Kidney (tissue), 14 donors: ENCODE data around the gene MFSD2B. TPM values are rescaled to one million over a fixed set of nuclear protein-coding genes. Genes with fewer than 3 reads are reported as not detected.
A peak's percentile ranks its signal among the peaks of the same experiment; 100 is the strongest.

Experiments used
- DNase-seq, 5 donors: peaks; one replicate each; pipeline ENCODE4 v3.0.0-alpha.2; 2013 to 2020
- FAIRE-seq: peaks from 2 replicates; lab custom pipeline; 2012; peaks lifted over from hg19 to GRCh38; lab: Jason Lieb, UNC
- H3K27ac ChIP-seq, 2 donors: one replicate each; pipeline ENCODE4 v1.7.0; 2013; ENCODE audit warnings: low read depth in 2 of 2, low read length in 2 of 2, inconsistent platforms in 1 of 2
- H3K27me3 ChIP-seq: one replicate; pipeline ENCODE4 v1.7.1; 2013; ENCODE audit warnings: low read length, inconsistent platforms; ENCODE audit not compliant: control insufficient read depth, insufficient read depth
- H3K36me3 ChIP-seq, 3 donors: one replicate each; pipeline versions ENCODE4 v1.7.0 to v1.7.1; 2013; ENCODE audit warnings: low read length in 3 of 3, control low read depth in 1 of 3, inconsistent platforms in 1 of 3; ENCODE audit not compliant: insufficient read depth in 3 of 3, control insufficient read depth in 2 of 3
- H3K4me1 ChIP-seq, 3 donors: one replicate each; pipeline versions ENCODE4 v1.7.0 to v1.7.1; 2013; ENCODE audit warnings: low read length in 3 of 3, inconsistent platforms in 1 of 3, low read depth in 1 of 3; ENCODE audit not compliant: control insufficient read depth in 2 of 3, insufficient read depth in 2 of 3
- H3K4me3 ChIP-seq, 3 donors: one replicate each; pipeline versions ENCODE4 v1.7.0 to v1.8.1; 2013; ENCODE audit warnings: low read length in 3 of 3, control low read depth in 1 of 3, inconsistent platforms in 1 of 3
- H3K9ac ChIP-seq, 3 donors: one replicate each; pipeline versions ENCODE4 v1.7.0 to v1.7.1; 2013; ENCODE audit warnings: low read length in 3 of 3, control low read depth in 1 of 3, inconsistent platforms in 1 of 3
- H3K9me3 ChIP-seq, 3 donors: one replicate each; pipeline versions ENCODE4 v1.7.0 to v1.7.1; 2013; ENCODE audit warnings: low read length in 3 of 3, control low read depth in 1 of 3, inconsistent platforms in 1 of 3; ENCODE audit not compliant: control insufficient read depth in 2 of 3, insufficient read depth in 1 of 3
- intact Hi-C: fragments of 100-400 bp; cut with DNase I; formaldehyde crosslinking; loops from one replicate; pipeline ENCODE4 v1.11.1; 2022
- polyA plus RNA-seq: library from polyadenylated mRNA; stranded (reverse); fragments of 350-450 nt; fragmentation: Illumina TruSeq; extraction: RNeasy Lipid Tissue Mini Kit (QIAGEN cat#74804); gene quantifications from one replicate; pipeline ENCODE4 v1.2.3, GENCODE V29; 2014; ENCODE audit warnings: low read depth, low replicate concordance; ENCODE audit not compliant: insufficient read depth
- total RNA-seq: library from RNA; stranded (reverse); fragmentation: NEBNext Ultra II Directional; extraction: Animal tissue kit (Norgen Biotek cat#: 25700); gene quantifications from one replicate; pipeline ENCODE4 v1.2.1, GENCODE V29; 2021
- TF ChIP-seq, protein P1 (sequence below): IDR thresholded peaks from 3 replicates; pipeline ENCODE4 v1.5.1; 2012; ENCODE audit warnings: mild to moderate bottlenecking, moderate library complexity, borderline replicate concordance; ENCODE audit not compliant: insufficient read depth; ENCODE audit errors: extremely low read depth
- donor health status: control.
- donor health status: control.
- donor health status: control.
- donor health status: control.
- donor health status: control.
- donor health status: DM: yes; HTN: yes; CAD: no.
- donor health status: Normal renal cell carcinoma (clear cell type).

MFSD2B gene
- total and polyA plus RNA-seq, 2 donors from 2014 or later: 0.54 TPM; not detected in 1

DNA sequence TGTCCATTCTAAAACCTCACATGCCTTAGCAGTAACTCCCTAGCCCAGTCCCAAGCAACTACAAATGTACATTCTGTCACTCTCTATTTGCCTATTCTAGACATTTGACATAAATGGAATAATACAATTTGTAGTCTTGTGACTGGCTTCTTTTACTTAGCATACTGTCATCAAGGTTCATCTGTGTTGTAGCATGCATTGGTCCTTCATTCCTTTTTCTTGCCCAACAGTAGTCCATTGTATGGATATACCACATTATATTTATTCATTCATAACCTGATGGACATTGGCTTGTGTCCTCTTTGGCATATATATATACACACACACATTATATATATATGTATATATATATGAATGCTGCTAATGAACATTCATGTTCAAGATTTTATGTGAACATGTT, 2.2 kb upstream of the MFSD2B start:
- H3K27ac ChIP-seq: no peak overlapping the region
- no peak overlapping the region for H3K4me3 ChIP-seq
- H3K9ac ChIP-seq: no peak overlapping the region
- H3K9me3 ChIP-seq: no peaks in the 10 kb centered on the region
- FAIRE-seq (no peak), DNase-seq (no peak)
- no peaks in the 10 kb centered on the region for H3K36me3 ChIP-seq
- H3K27me3 ChIP-seq: no peaks in the 10 kb centered on the region
- peaks cover 0 to 2% (median 0%) of the 10 kb centered on the region in 3 donors for H3K4me1 ChIP-seq
- TF ChIP-seq, protein P1, sequence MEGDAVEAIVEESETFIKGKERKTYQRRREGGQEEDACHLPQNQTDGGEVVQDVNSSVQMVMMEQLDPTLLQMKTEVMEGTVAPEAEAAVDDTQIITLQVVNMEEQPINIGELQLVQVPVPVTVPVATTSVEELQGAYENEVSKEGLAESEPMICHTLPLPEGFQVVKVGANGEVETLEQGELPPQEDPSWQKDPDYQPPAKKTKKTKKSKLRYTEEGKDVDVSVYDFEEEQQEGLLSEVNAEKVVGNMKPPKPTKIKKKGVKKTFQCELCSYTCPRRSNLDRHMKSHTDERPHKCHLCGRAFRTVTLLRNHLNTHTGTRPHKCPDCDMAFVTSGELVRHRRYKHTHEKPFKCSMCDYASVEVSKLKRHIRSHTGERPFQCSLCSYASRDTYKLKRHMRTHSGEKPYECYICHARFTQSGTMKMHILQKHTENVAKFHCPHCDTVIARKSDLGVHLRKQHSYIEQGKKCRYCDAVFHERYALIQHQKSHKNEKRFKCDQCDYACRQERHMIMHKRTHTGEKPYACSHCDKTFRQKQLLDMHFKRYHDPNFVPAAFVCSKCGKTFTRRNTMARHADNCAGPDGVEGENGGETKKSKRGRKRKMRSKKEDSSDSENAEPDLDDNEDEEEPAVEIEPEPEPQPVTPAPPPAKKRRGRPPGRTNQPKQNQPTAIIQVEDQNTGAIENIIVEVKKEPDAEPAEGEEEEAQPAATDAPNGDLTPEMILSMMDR: no peak
- intact Hi-C loops: no loop called here

GRCh38 chr2:24008672-24009366, 1.1 kb upstream of the MFSD2B start:
- H3K4me1 ChIP-seq: peaks cover 0 to 2% (median 0%) of the 10 kb centered on the region in 3 donors
- H3K9me3 ChIP-seq: no peaks in the 10 kb centered on the region
- FAIRE-seq (no peak), DNase-seq (peak in 1 of 5 donors; percentile 34)
- H3K9ac ChIP-seq: no peak overlapping the region
- H3K4me3 ChIP-seq: no peak overlapping the region
- TF ChIP-seq, protein P1: no peak
- H3K36me3 ChIP-seq: no peaks in the 10 kb centered on the region
- H3K27me3 ChIP-seq: no peaks in the 10 kb centered on the region
- intact Hi-C loops: no loop called here
- H3K27ac ChIP-seq: no peak overlapping the region

- no peak for FAIRE-seq
- Histone ChIP-seq H3K27ac (no peak overlapping the region), H3K9me3 (no peaks in the 10 kb centered on the region), H3K4me1 (peaks cover 0 to 2% (median 0%) of the 10 kb centered on the region in 3 donors), H3K9ac (no peak overlapping the region), H3K36me3 (no peaks in the 10 kb centered on the region), H3K27me3 (no peaks in the 10 kb centered on the region), H3K4me3 (no peak overlapping the region)
- DNase-seq: peak in 1 of 5 donors; percentile 31
- TF ChIP-seq, protein P1: no peak
- intact Hi-C loops: no loop called here
Measured at GRCh38 chr2:24009367-24009679, 562 bp upstream of the MFSD2B start.
